ENCODE results near the gene ALDH1B1. TPM values are rescaled to one million over a fixed set of nuclear protein-coding genes. Genes with fewer than 3 reads are reported as not detected.

Gene ALDH1B1
- total and polyA plus RNA-seq, 9 of the 15 experiments (the other 6 are each of a cell fraction or from before 2014, with no cell fraction given): 8.6 to 46.5 (median 30.8) TPM

DNA sequence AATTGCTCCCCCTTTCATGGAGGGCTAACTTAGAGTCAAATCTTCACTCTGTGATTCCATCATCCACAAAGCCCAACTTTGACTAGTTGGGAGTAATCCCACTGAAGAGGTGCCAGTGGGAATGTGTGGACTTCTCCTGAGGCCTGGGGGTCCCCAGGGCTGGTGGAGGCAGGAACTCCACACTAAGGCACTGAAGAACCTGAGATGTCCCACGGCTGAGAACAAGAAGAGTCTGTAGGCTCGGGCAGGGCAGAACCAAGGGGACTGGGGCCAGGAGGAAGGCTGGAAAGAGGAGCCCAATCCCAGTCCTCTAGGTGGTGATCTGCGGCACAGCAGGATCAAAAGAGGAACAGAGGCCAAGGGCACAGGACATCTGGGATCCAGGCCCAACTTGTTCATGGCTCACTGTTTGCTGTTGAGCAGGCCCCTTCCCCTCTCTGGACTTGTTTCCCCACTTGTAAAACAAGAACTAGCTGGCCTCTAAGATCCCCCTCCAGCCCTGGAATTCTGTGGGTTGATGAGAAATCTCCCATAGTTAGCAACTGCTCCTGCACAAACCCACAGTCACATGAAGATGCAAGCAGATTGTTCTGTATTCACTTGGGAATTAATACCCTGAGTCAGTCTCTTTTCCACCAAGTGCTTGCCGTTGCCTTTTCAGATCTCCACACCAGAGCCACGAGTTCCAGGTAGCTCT is 32.7 kb upstream of the ALDH1B1 start:
- H4K20me1 ChIP-seq (replicated peaks; ENCODE audit: control insufficient read depth, insufficient read depth, low read length): peaks cover 9% of the 10 kb centered on the region; the same call in 1 of the 2 replicates
- no peak overlapping the region for H2AFZ ChIP-seq (ENCODE audit: low read depth, low read length)
- ChIA-PET POLR2A (interaction anchor here (0.5 to 0.7 kb wide), 4 partner anchors 27 to 322 kb away, joined by 3 to 4 read pairs (median 3); no protein-coding TSS in a partner anchor), CTCF (ENCODE audit: low intra/inter-chr PET ratio) (interaction anchor here (2.8 kb wide), 1 partner anchor 446 kb away, joined by 10 read pairs; no protein-coding TSS in a partner anchor)
- FAIRE-seq (no peak), DNase-seq (ENCODE audit: extremely low read depth in 1 of 4, low spot score in 3 of 4) (no peak), ATAC-seq (no peak)
- no peak overlapping the region for H3K9ac ChIP-seq (ENCODE audit: insufficient read depth in 1 of 2, low read depth in 2 of 2, low read length in 2 of 2)
- H3K79me2 ChIP-seq (ENCODE audit: control insufficient read depth, insufficient read depth, low read length): no peaks in the 10 kb centered on the region
- no peak overlapping the region for H3K4me3 ChIP-seq
- H3K9me1 ChIP-seq (ENCODE audit: control insufficient read depth, insufficient read depth, low read length): no peaks in the 10 kb centered on the region
- no peak overlapping the region for H3K4me2 ChIP-seq (ENCODE audit: insufficient read depth, low read length)
- TF ChIP-seq SMAD1 (IDR thresholded peaks at IDR 0.05; ENCODE audit: low read depth, low read length, partially characterized antibody) (no peak), ZNF644 (tag; IDR thresholded peaks at IDR 0.05; ENCODE audit: low read depth) (no peak), KAT7 (CRISPR knock-in tag; IDR thresholded peaks at IDR 0.05; ENCODE audit: borderline replicate concordance) (no peak), ZZZ3 (IDR thresholded peaks at IDR 0.05) (no peak), CBX2 (IDR thresholded peaks at IDR 0.05; ENCODE audit: insufficient read depth, low read length, poor library complexity, severe bottlenecking) (no peak), NFXL1 (CRISPR knock-in tag; IDR thresholded peaks at IDR 0.05) (no peak), LARP7 (IDR thresholded peaks at IDR 0.05) (no peak), KDM4B (IDR thresholded peaks at IDR 0.05; ENCODE audit: borderline replicate concordance in 2 of 2, low read depth in 1 of 2) (no peak), ZC3H4 (CRISPR knock-in tag; IDR thresholded peaks at IDR 0.05; ENCODE audit: borderline replicate concordance) (no peak)
- TF ChIP-seq, protein P1, sequence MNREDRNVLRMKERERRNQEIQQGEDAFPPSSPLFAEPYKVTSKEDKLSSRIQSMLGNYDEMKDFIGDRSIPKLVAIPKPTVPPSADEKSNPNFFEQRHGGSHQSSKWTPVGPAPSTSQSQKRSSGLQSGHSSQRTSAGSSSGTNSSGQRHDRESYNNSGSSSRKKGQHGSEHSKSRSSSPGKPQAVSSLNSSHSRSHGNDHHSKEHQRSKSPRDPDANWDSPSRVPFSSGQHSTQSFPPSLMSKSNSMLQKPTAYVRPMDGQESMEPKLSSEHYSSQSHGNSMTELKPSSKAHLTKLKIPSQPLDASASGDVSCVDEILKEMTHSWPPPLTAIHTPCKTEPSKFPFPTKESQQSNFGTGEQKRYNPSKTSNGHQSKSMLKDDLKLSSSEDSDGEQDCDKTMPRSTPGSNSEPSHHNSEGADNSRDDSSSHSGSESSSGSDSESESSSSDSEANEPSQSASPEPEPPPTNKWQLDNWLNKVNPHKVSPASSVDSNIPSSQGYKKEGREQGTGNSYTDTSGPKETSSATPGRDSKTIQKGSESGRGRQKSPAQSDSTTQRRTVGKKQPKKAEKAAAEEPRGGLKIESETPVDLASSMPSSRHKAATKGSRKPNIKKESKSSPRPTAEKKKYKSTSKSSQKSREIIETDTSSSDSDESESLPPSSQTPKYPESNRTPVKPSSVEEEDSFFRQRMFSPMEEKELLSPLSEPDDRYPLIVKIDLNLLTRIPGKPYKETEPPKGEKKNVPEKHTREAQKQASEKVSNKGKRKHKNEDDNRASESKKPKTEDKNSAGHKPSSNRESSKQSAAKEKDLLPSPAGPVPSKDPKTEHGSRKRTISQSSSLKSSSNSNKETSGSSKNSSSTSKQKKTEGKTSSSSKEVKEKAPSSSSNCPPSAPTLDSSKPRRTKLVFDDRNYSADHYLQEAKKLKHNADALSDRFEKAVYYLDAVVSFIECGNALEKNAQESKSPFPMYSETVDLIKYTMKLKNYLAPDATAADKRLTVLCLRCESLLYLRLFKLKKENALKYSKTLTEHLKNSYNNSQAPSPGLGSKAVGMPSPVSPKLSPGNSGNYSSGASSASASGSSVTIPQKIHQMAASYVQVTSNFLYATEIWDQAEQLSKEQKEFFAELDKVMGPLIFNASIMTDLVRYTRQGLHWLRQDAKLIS (CRISPR knock-in tag; IDR thresholded peaks at IDR 0.05): no peak
- peaks cover 16 to 30% of the 10 kb centered on the region in 2 experiments for H3K27me3 ChIP-seq (ENCODE audit: control insufficient read depth in 2 of 2, insufficient read depth in 2 of 2, low read length in 2 of 2)
- no peaks in the 10 kb centered on the region for H3K9me3 ChIP-seq (replicated peaks; ENCODE audit: control insufficient read depth, insufficient read depth, low read depth, low read length)
- intact Hi-C loops (cut with micrococcal nuclease) (loop anchor here (5.0 to 10.0 kb wide), 3 partner anchors 205 to 878 kb away; no protein-coding TSS in a partner anchor), in situ Hi-C loops (cut with MboI) (loop anchor here (5.0 to 25.0 kb wide), 3 partner anchors 453 to 873 kb away; partner anchors contain the start of gene POLR1E)
- WGBS (ENCODE audit: insufficient coverage, low coverage, missing lambda C conversion rate): 4% methylated on average over 5 of the region's 5 CpGs
- no TSS peak for BruUV-seq (replicated peaks)
- peaks cover 0 to 4% of the 10 kb centered on the region in 2 experiments; a peak in 2 of 5 replicates for H3K4me1 ChIP-seq (replicated peaks in 1 of 2; ENCODE audit: control insufficient read depth in 2 of 2, insufficient read depth in 2 of 2, low read length in 2 of 2)
- no peak overlapping the region for H3K27ac ChIP-seq (ENCODE audit: extremely low read depth, low read depth, low read length)
- no peaks in the 10 kb centered on the region for H3K36me3 ChIP-seq (ENCODE audit: control insufficient read depth, insufficient read depth, low read length)
